ENCODE measurements around the gene DNAI4. TPM values are rescaled to one million over a fixed set of nuclear protein-coding genes. Genes with fewer than 3 reads are reported as not detected.

DNAI4 gene
- total and polyA plus RNA-seq, 2 donors (not counting 3 experiments of a cell fraction or from before 2014, with no cell fraction given): 0.51 to 3.3 TPM

DNA sequence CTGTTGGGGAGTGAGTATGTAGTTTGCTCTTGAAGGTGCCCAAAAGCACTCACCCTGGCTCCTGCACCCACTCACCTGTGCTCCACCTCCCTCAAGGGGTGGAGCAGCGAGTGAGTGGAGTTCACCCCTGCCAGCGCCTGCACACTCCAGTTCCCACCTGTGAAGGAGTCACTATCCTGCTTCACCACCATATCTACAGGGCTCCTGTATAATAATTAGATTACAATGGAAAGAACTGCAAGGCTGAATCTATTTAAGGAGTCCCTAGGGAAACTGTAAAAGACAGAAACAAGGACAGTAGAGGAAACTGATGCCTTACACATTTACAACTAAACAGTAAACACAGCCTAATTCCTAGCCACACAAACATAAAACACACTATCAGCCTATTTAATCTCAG is 4.1 kb downstream of the DNAI4 start:
- dilution Hi-C loops (cut with MboI; ENCODE audit: extremely low pct_ligation_motif_present, low sequenced_read_pairs): no loop called here
- Histone ChIP-seq H3K4me2 (ENCODE audit: insufficient read depth, low read length) (no peak overlapping the region), H2AFZ (ENCODE audit: low read depth, low read length) (no peak overlapping the region), H3K27me3 (ENCODE audit: control insufficient read depth in 2 of 2, insufficient read depth in 2 of 2, low read length in 2 of 2) (no peaks in the 10 kb centered on the region), H4K20me1 (replicated peaks; ENCODE audit: control insufficient read depth, extremely low read depth, insufficient read depth, low read length) (no peaks in the 10 kb centered on the region), H3K9ac (replicated peaks; ENCODE audit: extremely low read depth, insufficient read depth, low read length) (no peak overlapping the region), H3K9me3 (replicated peaks; ENCODE audit: control insufficient read depth, insufficient read depth, low read length) (no peaks in the 10 kb centered on the region), H3K27ac (ENCODE audit: insufficient read depth, low read depth, low read length) (no peak overlapping the region), H3K9me1 (replicated peaks; ENCODE audit: control insufficient read depth, extremely low read depth, insufficient read depth, low read length) (no peaks in the 10 kb centered on the region), H3K79me2 (ENCODE audit: control insufficient read depth, insufficient read depth, low read length) (peaks cover 9% of the 10 kb centered on the region), H3K4me1 (ENCODE audit: control insufficient read depth, extremely low read depth, insufficient read depth, low read length) (peaks cover 9% of the 10 kb centered on the region), H3K36me3 (ENCODE audit: control insufficient read depth in 2 of 2, extremely low read depth in 1 of 2, insufficient read depth in 2 of 2, low read length in 2 of 2) (no peaks in the 10 kb centered on the region), H3K4me3 (replicated peaks in 1 of 3; ENCODE audit: insufficient read depth in 1 of 3, low read depth in 1 of 3, low read length in 3 of 3) (no peak overlapping the region)
- POLR2A ChIA-PET: no interaction called here
- CTCF ChIA-PET: interaction anchor here (0.6 kb wide), 1 partner anchor 47 kb away, joined by 4 read pairs; no protein-coding TSS in a partner anchor
- intact Hi-C loops (cut with micrococcal nuclease): no loop called here
- TF ChIP-seq POLR2A (IDR thresholded peaks at IDR 0.05; ENCODE audit: low read depth, low read length) (no peak), POLR2AphosphoS5 (IDR thresholded peaks at IDR 0.05; ENCODE audit: insufficient read depth, low read depth, low read length) (no peak), MYC (IDR thresholded peaks at IDR 0.05; ENCODE audit: low read depth, low read length) (no peak), GATA2 (IDR thresholded peaks at IDR 0.05; ENCODE audit: insufficient read depth, insufficient read length, low read depth, low read length) (no peak), EZH2 (IDR thresholded peaks at IDR 0.05; ENCODE audit: borderline replicate concordance, low read depth, low read length, severe bottlenecking) (no peak), FOS (IDR thresholded peaks at IDR 0.05; ENCODE audit: borderline replicate concordance, insufficient read depth, low read length) (no peak), JUN (IDR thresholded peaks at IDR 0.05; ENCODE audit: borderline replicate concordance, insufficient read depth, insufficient read length, low read depth) (no peak)
- TF ChIP-seq, protein P1, sequence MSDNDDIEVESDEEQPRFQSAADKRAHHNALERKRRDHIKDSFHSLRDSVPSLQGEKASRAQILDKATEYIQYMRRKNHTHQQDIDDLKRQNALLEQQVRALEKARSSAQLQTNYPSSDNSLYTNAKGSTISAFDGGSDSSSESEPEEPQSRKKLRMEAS (IDR thresholded peaks at IDR 0.05; ENCODE audit: insufficient read depth, insufficient read length): no peak
- TF ChIP-seq, protein P2, sequence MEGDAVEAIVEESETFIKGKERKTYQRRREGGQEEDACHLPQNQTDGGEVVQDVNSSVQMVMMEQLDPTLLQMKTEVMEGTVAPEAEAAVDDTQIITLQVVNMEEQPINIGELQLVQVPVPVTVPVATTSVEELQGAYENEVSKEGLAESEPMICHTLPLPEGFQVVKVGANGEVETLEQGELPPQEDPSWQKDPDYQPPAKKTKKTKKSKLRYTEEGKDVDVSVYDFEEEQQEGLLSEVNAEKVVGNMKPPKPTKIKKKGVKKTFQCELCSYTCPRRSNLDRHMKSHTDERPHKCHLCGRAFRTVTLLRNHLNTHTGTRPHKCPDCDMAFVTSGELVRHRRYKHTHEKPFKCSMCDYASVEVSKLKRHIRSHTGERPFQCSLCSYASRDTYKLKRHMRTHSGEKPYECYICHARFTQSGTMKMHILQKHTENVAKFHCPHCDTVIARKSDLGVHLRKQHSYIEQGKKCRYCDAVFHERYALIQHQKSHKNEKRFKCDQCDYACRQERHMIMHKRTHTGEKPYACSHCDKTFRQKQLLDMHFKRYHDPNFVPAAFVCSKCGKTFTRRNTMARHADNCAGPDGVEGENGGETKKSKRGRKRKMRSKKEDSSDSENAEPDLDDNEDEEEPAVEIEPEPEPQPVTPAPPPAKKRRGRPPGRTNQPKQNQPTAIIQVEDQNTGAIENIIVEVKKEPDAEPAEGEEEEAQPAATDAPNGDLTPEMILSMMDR (IDR thresholded peaks at IDR 0.05; ENCODE audit: extremely low read depth in 1 of 2, insufficient read depth in 1 of 2, low read depth in 1 of 2, low read length in 2 of 2): no peak
- FAIRE-seq: no peak
- no TSS peak for BruUV-seq (replicated peaks)
- DNase-seq (ENCODE audit: low read depth, low spot score): no peak

Data from endothelial cell of umbilical vein (primary cell).